Measurements from ENCODE around the gene FZD8. TPM values are rescaled to one million over a fixed set of nuclear protein-coding genes. Genes with fewer than 3 reads are reported as not detected.
A peak's percentile ranks its signal among the peaks of the same experiment; 100 is the strongest.
"Not testable (repeated sequence)": the region's sequence is repeated elsewhere in the genome, so short reads cannot be mapped to it uniquely, and the experiment has no call there.

FZD8 gene, protein sequence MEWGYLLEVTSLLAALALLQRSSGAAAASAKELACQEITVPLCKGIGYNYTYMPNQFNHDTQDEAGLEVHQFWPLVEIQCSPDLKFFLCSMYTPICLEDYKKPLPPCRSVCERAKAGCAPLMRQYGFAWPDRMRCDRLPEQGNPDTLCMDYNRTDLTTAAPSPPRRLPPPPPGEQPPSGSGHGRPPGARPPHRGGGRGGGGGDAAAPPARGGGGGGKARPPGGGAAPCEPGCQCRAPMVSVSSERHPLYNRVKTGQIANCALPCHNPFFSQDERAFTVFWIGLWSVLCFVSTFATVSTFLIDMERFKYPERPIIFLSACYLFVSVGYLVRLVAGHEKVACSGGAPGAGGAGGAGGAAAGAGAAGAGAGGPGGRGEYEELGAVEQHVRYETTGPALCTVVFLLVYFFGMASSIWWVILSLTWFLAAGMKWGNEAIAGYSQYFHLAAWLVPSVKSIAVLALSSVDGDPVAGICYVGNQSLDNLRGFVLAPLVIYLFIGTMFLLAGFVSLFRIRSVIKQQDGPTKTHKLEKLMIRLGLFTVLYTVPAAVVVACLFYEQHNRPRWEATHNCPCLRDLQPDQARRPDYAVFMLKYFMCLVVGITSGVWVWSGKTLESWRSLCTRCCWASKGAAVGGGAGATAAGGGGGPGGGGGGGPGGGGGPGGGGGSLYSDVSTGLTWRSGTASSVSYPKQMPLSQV
- polyA plus RNA-seq (ENCODE audit: insufficient read length) = 24.5 TPM

DNA sequence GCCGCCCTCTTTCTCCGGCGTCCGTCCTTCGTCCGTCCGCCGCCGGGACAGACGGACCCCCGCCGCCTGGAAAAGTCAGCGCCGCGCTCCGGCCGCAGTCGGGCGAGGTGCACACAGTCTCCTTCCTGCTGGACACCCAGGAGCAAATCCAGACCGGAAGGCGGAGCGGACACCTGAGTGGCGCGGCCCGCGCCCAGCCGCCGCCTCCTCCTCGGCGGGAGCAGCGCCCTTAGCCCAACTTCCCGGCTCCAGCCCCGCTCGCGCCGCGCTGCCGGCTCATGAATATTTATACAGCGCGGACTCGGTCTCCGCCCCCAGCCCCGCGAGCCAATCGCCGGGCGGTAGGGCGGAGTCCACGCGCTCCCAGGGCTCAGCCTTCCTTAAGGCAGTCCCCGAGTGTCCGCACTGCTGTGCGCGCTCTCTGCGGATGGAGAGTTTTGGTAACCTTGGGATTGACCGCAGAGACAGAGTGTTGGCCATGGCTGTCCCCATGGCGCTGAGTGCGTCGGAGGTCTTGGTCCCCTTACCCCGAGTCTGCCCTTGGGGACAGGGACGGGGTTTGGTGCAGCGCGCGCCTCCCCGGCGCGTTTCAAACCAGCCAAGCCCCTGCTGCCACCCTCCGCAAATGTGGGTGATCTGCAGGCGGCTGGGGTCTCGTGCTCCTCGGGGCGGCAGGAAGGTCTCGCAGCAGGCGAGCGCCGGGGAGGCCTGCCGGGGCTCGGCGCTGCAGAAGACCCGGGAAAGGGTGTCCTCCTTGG lies at the start of gene FZD8:
TSS of gene FZD8 (minus strand) at position 262 of the 758 bp plus-strand sequence. CDS start 867 bp downstream, outside the sequence.
- DNase-seq = peak; percentile 96

DNA sequence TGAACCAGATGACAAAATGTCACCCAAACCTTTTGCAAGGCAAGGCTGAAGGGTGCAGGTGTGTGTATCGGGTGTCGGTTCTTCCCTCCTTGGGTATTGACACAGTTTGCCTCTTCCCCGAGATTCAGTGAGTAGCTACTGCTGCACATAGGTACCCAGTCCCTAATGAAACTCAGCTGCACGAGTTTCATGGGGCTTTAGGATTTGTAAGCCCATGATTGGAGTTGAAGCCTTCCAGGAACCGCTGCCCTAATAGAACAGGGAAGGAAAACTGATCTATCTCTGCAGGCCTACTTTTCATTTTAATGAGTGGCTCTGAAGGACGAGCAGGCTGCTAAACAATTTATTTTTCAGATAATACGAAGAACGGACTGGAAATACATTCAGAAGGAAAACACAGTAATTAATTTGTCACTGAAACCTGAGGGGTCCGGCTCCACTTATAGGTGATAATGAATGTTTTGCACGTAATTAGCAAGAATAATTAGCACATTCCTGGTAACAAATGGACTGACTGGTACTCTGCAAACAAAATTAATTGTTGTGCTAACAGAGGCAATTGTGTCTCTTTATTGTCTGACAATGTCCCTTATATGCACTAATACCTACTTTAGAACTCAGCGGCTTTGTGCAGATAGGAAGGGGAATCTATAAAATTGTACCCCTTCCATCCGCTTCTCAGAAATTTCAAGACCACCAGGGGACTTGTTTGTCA lies 49.6 kb upstream of the FZD8 start:
- DNase-seq = no peak

DNA sequence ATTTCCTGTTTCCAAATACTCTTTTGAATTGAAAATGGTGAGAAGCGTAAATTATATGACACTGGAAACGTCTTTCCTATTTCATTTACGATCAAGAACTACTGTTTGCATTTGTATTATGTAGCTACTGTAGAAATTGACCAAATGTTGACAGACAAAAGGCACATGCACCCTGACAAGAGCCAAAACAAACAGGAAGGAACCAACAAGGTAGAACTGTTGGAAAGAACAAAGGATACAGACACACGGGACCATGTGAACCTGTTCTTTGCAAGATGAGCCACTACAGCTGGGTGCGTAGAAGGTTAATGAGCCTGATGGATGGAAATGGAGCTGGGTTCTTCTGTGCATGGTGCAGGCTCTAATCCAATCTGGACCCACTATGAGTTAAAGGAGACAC lies 48.4 kb upstream of the FZD8 start:
- no peak for DNase-seq

DNA sequence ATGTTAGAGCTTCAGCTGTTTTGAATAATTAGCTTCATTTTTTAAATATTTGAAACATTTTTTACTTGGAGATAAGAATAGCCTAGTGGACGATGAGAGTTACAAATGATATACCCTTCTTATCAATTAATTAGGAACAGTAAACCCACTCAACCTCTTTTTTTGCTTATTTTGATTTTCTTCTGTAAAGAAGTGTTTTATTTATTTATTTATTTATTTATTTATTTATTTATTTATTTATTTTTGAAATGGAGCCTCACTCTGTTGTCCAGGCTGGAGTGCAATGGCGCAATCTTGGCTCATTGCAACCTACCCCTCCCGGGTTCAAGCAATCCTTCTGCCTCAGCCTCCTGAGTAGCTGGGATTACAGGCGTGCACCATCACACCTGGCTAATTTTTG lies 43.8 kb upstream of the FZD8 start:
- DNase-seq = not testable (repeated sequence)

DNA sequence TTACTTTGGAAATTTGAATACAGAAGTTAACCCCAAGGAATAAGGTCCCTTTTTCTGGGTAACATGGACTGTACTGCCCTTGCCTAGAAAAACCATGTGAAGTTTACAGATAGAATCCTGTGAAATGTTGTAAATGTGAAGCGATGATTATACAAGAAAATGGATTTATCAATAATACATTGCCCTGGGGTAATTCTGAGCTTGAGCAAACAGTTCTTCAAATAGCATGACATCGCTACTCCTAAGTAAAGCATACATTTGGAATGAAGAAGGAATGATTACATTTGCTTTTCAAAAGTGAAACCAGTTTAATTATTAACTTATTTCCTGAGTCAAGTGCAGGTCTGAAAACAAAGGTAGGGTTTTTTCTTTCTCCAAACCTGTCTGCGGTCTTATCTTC lies 43.3 kb upstream of the FZD8 start:
- DNase-seq = no peak

DNA sequence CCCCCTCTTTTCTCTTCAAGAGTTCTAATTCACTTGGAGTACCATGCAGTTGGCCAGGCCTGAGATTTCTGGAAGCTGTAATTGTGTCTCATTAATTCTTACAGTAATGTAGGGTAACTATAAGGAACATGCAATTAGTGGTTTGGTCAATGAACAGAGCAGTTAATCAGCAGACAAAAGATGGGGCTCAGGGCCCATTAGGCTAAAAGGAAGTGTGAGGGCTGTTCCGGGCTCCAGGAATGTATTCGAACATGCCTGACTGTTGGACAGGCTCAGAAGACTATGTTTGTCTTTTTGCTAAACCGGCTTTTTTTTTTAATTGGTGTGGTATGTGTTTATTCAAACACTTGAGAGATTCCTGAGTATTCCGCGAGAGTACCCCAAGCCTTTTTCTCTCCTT lies 42.5 kb upstream of the FZD8 start:
- DNase-seq = no peak

DNA sequence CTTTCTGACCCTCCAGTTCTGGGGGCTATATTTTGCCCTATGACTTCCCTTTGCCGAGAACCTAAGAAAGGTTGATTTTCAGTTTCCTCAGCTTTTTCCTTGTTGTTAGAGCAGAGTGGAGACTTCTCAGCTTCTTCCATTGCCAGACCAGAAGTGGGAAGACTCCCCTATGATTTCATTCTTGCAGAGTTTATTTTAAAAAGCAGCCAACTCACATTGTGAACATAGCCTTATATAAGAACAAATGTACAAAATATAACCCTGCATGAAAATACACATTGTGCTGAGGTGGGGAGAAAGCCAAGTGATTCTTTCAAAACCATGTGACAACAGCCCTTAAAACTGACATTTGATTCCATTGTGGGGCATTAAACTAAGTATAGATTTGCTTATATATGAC lies 33.8 kb upstream of the FZD8 start:
- DNase-seq = peak; percentile 40

DNA sequence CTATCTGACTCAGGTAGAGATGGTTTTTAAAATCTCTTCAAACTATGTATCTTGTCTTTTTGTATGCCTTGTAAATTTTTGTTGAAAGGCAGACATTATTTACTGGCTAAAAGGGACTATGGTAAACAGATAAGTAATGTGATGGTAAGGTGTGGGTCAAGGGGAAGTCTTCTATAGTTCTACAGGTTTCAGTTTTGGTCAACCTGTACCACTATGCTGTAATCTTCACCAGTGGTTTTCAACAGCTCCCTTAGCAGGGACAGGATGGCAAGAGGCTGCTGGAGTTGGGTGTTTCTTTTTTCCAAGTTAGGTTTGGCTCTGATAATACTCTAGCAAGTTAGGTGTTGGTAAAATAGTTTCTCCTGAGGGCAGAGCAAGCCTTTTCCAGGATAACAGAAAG lies 32.7 kb upstream of the FZD8 start:
- DNase-seq = no peak

DNA sequence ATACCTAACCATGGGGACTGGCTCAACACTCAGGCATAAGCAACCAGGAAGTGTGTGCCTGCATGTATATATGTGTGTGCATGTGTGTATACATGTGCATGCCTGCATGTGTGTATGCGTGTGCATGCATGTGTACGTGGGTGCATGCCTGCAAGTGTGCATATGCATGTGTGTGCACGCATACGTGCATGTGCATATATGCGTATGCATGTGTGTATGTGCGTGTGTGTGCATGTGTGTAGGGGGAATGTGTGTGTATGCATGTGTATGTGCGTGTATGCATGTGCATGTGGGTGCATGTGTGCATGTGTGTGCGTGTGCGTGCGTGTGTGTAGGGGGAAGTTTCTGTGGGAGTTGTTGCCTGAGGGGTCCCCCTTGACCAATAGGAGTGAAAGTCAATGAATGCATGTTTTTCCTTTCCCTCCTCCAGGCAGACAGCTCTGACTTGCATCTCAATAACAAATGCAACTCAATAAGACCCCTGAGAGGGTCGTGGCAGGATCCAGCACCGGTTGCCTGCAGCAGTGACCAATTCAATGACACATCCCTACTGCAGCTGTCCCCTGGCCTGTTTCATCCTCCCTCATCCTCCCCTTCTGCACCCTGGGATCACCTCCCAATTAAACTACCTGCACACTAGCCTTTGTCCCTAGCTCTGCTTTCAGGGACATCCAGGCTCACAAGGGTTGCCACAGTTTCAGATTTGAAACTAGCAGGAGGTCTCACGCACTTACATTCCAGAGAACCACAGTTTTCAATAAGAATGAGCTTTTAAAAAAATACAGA lies 27.0 kb upstream of the FZD8 start:
- DNase-seq = no peak

DNA sequence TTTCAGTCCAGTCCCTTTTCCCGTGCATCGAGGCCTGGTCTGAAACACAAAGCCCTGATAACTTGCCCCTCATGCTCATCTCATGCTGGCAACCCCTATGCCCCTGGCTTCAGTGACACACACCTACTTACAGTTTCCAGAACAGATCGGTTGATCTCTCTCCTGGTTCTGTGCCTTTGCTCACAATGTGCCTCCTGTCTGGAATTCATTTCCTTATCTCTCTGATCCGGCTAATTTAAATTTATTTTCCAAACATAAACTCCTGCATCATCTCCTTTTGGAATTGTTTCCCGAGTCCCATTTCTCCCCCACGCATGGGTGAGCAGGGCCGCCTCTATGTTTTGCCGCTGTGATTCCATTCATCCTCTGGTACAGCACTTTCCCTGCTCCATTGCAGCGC lies 25.9 kb upstream of the FZD8 start:
- DNase-seq = no peak

DNA sequence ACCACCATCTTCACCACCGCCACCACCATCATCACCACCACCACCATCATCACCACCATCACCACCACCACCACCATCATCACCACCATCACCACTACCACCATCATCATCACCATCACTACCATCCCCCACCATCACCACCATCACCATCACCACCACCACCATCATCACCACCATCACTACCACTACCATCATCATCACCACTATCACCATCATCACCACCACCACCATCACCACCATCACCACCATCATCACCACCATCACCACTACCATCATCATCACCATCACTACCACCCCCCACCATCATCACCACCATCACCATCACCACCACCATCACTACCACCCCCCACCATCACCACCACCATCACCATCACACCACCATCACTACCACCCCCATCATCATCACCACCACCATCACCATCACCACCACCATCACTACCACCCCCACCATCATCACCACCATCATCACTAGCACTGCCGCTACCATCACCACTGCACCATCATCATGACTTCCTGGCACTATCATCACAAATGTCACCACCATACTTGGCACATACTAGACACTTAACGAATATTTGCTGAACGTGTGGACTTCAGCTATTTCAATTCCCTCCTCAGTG lies 25.3 kb upstream of the FZD8 start:
- no peak for DNase-seq

DNA sequence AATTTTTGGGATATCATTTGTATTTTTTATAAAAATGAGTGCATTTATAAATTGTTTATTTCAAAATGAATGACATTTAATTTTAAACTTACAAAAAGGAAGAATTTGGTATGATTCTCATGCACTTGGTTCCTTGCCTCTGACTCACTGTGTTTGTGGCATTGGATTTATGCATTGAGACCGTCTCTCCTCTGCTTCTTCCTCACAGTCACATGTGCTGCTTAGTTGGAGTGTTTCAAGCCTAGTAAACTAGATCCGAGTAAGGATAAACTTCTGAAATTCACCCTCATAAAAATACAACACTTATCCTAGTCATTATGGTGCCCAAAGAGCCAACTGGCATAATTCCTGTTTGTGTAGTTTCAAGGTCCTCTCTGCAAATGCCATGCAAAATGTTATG lies 19.1 kb upstream of the FZD8 start:
- DNase-seq = no peak

DNA sequence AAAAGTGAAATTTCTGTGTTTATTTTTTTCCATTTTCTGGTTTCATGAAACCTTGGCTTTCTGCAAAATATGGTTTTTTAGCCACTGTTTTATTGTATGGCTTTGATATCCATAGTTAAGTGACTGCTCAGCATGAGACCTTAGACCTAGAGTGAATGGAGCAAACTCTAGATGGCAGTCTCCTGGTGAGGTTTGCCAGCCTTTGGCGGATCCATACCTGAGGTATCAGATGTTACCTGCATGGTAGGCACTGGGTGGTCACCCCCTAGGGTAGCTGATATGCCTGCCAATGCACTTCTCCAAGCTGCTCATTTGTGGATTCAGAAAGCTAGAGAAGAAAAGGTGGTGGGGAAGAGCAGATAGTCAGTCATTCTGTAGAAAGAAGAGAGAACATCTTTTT lies 17.4 kb upstream of the FZD8 start:
- no peak for DNase-seq

DNA sequence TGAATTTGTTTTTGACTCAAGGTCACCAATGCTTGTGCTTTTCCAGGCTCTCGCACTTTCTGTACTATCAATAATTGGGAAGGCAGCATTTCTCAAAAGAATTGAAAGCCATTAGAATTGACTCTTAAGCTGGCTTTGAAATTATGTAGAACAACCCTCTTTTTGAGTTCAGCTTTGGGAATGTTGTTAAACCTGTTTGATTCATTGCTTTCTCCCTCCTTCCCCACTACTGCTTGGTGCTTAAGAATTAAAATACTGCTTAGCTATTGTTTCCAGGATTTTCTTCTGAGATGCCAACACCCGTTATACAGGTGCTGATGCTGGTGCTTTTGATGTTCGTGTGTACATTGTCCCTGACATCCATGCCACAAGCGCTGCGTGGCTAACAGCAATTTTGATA lies 15.5 kb upstream of the FZD8 start:
- DNase-seq = no peak

DNA sequence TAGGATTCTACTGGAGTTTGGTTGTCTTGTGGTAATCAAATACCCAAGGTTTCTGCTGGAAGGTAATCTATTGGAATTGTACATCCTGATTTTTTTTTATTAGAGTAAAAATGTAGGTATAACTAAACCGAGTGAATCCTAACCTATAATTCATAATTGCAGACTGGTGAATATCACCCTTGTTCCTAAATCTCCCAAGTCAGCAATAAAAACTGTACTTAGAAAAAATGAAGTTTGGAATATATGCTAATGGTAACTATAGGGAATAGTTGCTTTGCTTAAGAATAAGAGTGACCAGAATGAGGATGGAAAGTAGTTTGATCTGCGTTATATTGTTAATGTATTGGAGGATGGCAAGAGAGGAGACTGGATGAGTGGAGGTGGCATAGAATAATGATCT lies 10.7 kb upstream of the FZD8 start:
- DNase-seq = no peak

DNA sequence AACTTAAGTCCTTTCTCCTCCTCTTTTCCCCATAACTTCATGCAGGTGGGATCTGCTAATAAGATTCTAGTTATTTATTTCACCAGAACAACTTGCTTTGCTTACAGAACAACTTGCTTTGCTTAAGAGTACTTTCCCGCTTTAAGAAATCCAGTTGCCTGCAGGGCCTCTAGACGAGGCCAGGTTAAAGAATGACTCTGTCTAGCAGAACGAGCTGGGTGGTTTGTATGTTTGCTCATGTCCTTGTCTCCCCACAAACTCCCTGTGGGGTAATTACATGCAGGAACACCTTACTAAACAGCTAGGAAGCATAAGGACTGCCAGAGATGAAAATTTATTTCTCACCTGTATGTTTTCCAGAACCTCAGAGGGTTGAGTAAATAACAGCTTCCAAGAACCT lies 8.8 kb upstream of the FZD8 start:
- no peak for DNase-seq

DNA sequence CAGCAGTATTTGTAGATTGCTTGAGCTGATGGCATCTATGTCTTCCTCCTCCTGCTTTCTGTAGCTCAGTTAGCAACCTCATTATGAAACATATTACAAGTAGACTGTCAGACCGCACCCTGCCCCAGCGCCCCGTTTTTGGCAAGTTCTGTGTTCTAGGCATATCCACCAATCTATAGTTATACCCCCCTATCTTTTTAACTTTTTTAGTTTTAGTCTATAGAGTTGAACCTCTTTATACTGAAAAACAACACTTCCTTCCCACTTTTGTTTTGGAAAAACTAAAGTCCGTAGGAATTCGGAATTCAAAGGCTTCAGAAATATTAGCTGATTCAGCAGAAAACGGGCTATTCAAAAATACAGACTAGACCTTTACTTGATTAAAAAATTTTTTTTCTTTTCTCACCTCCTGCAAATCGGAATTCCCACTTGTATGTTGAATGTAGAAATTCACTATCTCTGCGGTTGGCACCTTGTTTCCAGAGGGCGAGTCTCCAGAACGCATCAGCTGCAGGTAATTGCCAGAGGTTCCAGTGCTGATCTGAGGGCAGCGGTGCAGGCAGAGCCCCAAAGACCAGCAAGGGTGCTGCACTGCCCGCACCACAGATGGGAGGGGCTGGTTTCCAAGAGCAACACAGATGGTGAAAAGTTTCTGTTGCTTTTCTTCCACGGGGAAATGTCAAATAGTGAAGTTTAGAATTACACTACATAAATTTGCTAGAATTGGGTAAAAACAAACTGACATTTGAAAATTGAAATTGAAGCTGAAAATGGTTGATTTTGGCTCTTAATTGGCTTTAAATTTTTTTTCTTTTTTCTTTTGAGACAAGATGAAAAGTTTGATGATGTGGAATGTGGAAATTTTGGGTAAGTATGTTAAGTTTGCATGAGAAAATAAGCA lies 2.2 kb upstream of the FZD8 start:
- DNase-seq = no peak

DNA sequence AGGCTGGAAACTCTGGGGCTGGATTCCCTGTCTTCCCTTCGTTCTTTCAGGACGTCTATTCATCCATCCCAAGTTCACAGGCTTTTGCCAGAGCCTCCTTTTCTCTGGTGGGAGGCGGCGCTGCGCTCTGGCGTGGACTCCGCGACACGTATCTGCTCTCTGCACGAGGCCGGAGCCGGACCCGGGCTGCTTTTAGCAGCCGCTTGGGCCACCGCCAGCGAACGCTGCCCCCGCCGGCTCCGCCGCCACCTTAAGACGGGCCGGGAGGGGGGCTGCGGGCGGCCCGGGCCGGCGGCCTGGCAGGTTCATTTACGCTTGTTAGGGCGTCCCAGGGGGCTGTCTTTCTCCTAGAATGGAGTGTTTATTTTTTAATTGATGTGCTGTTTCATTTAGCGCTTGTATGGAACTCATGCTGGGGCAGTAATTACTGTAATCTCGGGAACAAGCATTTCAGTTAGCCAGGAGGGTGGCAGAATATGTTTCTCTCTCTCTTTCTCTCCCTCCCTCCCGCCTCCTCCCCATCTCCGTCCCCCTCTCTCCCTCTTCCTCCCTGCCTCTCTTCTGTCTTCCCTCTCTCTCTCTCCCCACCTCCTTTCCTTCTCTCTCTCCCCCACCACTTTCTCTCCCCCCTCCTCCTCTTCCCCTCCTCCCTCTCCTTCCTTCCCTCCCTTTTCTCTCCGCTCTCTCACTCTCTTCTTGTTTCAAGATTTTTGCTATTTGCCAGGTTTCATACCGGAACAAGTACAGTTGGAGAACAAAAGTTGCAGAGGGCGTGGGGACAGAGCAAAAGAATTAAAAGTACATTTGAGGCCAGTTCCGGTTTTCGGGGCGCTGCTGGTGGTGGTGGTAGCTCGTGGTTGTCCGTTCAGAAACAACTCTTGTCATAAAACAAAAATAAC lies 1.3 kb upstream of the FZD8 start:
- peak; percentile 91 for DNase-seq

DNA sequence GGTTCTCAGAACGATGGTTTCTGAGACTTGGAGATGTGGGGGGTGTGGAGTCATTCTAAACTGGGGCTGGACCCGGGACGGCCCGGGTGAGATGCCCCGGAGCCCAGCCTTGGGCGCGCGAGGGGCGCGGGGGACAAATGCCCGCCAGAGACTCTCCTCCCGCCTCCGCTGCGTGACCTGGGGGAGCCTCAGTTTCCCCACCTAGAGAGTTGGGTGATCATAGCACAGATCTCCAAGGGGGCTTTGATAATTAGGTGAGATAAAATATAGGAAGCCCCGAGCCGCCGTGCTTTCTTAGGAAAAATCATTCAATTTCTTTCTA lies 658 bp upstream of the FZD8 start:
- DNase-seq = no peak

DNA sequence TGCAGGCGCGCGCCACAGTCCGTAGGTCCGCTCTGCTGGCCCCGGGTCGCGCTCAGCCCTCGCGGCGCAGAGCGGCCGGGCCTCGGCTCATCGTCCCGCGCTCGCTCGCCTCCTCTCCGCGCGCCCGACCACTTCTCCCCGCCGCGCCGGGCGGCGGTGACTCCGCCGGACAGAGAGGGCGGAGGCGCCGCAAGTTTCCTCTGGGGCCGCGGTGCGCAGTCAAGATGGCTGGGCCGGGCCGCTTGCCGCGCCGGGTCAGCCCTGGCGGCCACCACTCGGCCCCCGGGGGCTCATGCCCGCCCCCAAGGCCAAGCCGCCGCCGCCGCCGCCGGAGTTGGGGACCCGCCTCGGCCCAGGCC lies 441 bp downstream of the FZD8 start:
- peak; percentile 58 for DNase-seq
